Measurements from ENCODE around the gene DPH3. TPM values are rescaled to one million over a fixed set of nuclear protein-coding genes. Genes with fewer than 3 reads are reported as not detected.

Gene DPH3
- total RNA-seq, 1 experiment from 2014 or later = 25.0 TPM

- Histone ChIP-seq H3K4me1 (replicated peaks) (peaks cover 27% of the 10 kb centered on the region), H3K4me3 (no peak overlapping the region), H3K9me3 (replicated peaks) (no peaks in the 10 kb centered on the region; the same call in 1 of the 2 replicates), H3K27me3 (replicated peaks) (no peaks in the 10 kb centered on the region), H3K36me3 (no peaks in the 10 kb centered on the region), H3K27ac (no peak overlapping the region)
- DNase-seq (ENCODE audit: low read depth in 1 of 2, low spot score in 2 of 2) = no peak
These were observed 19.1 kb downstream of the DPH3 start for GRCh38 chr3:16245609-16246008.

- no peaks in the 10 kb centered on the region for H3K36me3 ChIP-seq
- no peak overlapping the region for H3K4me3 ChIP-seq
- H3K9me3 ChIP-seq (replicated peaks) = no peaks in the 10 kb centered on the region; the same call in 1 of the 2 replicates
- no peaks in the 10 kb centered on the region for H3K27me3 ChIP-seq (replicated peaks)
- peak overlapping the region; percentile 64 for H3K27ac ChIP-seq
- peak; percentile 53 to 59 for DNase-seq (ENCODE audit: low read depth in 1 of 2, low spot score in 2 of 2)
- H3K4me1 ChIP-seq (replicated peaks) = peaks cover 44% of the 10 kb centered on the region
These were observed 20.8 kb downstream of the DPH3 start for GRCh38 chr3:16243706-16244490.

- Histone ChIP-seq H3K9me3 (replicated peaks) (no peaks in the 10 kb centered on the region; the same call in 1 of the 2 replicates), H3K27ac (no peak overlapping the region)
- no peak for DNase-seq (ENCODE audit: low read depth in 1 of 2, low spot score in 2 of 2)
These were observed 22.6 kb downstream of the DPH3 start for GRCh38 chr3:16242177-16242576.

GRCh38 chr3:16241225-16241624 is 23.5 kb downstream of the DPH3 start:
- Histone ChIP-seq H3K4me3 (no peak overlapping the region), H3K36me3 (no peaks in the 10 kb centered on the region), H3K27ac (no peak overlapping the region), H3K4me1 (replicated peaks) (peaks cover 33% of the 10 kb centered on the region), H3K9me3 (replicated peaks) (no peaks in the 10 kb centered on the region; the same call in 1 of the 2 replicates), H3K27me3 (replicated peaks) (no peaks in the 10 kb centered on the region)
- DNase-seq (ENCODE audit: low read depth in 1 of 2, low spot score in 2 of 2) = no peak

More at GRCh38 chr3:16242177-16242576, 22.6 kb downstream of the DPH3 start:
- no peaks in the 10 kb centered on the region for H3K36me3 ChIP-seq
- H3K4me3 ChIP-seq = no peak overlapping the region
- H3K27me3 ChIP-seq (replicated peaks) = no peaks in the 10 kb centered on the region
- peaks cover 37% of the 10 kb centered on the region for H3K4me1 ChIP-seq (replicated peaks)

GRCh38 chr3:16240229-16241023 is 24.3 kb downstream of the DPH3 start:
- H3K27ac ChIP-seq = peak overlapping the region; percentile 63
- DNase-seq (ENCODE audit: low read depth in 1 of 2, low spot score in 2 of 2) = no peak
- H3K9me3 ChIP-seq (replicated peaks) = no peaks in the 10 kb centered on the region; the same call in 1 of the 2 replicates
- H3K36me3 ChIP-seq = no peaks in the 10 kb centered on the region
- H3K4me1 ChIP-seq (replicated peaks) = peaks cover 33% of the 10 kb centered on the region
- no peaks in the 10 kb centered on the region for H3K27me3 ChIP-seq (replicated peaks)
- no peak overlapping the region for H3K4me3 ChIP-seq

- H3K36me3 ChIP-seq = no peaks in the 10 kb centered on the region
- no peak overlapping the region for H3K4me3 ChIP-seq
- no peaks in the 10 kb centered on the region; the same call in 1 of the 2 replicates for H3K9me3 ChIP-seq (replicated peaks)
- no peaks in the 10 kb centered on the region for H3K27me3 ChIP-seq (replicated peaks)
- H3K4me1 ChIP-seq (replicated peaks) = peaks cover 33% of the 10 kb centered on the region
- peak overlapping the region; percentile 63 for H3K27ac ChIP-seq
- peak in 1 of 2 experiments; percentile 25 for DNase-seq (ENCODE audit: low read depth in 1 of 2, low spot score in 2 of 2)
These were observed 25.0 kb downstream of the DPH3 start for GRCh38 chr3:16239780-16240179.

- H3K36me3 ChIP-seq = no peaks in the 10 kb centered on the region
- DNase-seq (ENCODE audit: low read depth in 1 of 2, low spot score in 2 of 2) = no peak
- peak overlapping the region; percentile 63 for H3K27ac ChIP-seq
These were observed 25.5 kb downstream of the DPH3 start for GRCh38 chr3:16239086-16239770.

GRCh38 chr3:16236856-16237393 is 27.8 kb downstream of the DPH3 start:
- DNase-seq (ENCODE audit: low read depth in 1 of 2, low spot score in 2 of 2) = no peak

More at GRCh38 chr3:16239086-16239770, 25.5 kb downstream of the DPH3 start:
- Histone ChIP-seq H3K4me3 (no peak overlapping the region), H3K27me3 (replicated peaks) (no peaks in the 10 kb centered on the region), H3K4me1 (replicated peaks) (peaks cover 28% of the 10 kb centered on the region), H3K9me3 (replicated peaks) (no peaks in the 10 kb centered on the region; the same call in 1 of the 2 replicates)

GRCh38 chr3:16236030-16236639 is 28.6 kb downstream of the DPH3 start:
- no peak for DNase-seq (ENCODE audit: low read depth in 1 of 2, low spot score in 2 of 2)
- Histone ChIP-seq H3K27me3 (replicated peaks) (no peaks in the 10 kb centered on the region), H3K27ac (no peak overlapping the region), H3K36me3 (no peaks in the 10 kb centered on the region), H3K9me3 (replicated peaks) (no peaks in the 10 kb centered on the region), H3K4me3 (no peak overlapping the region), H3K4me1 (replicated peaks) (peaks cover 17% of the 10 kb centered on the region)

More at GRCh38 chr3:16236856-16237393, 27.8 kb downstream of the DPH3 start:
- Histone ChIP-seq H3K36me3 (no peaks in the 10 kb centered on the region), H3K9me3 (replicated peaks) (no peaks in the 10 kb centered on the region), H3K27me3 (replicated peaks) (no peaks in the 10 kb centered on the region), H3K4me3 (no peak overlapping the region), H3K4me1 (replicated peaks) (peaks cover 17% of the 10 kb centered on the region), H3K27ac (no peak overlapping the region)

- Histone ChIP-seq H3K9me3 (replicated peaks) (no peaks in the 10 kb centered on the region), H3K27ac (no peak overlapping the region), H3K4me1 (replicated peaks) (peaks cover 4% of the 10 kb centered on the region), H3K36me3 (no peaks in the 10 kb centered on the region), H3K27me3 (replicated peaks) (no peaks in the 10 kb centered on the region), H3K4me3 (no peak overlapping the region)
- DNase-seq (ENCODE audit: low read depth in 1 of 2, low spot score in 2 of 2) = no peak
These were observed 30.5 kb downstream of the DPH3 start for GRCh38 chr3:16234281-16234680.

GRCh38 chr3:16233806-16234205 is 30.9 kb downstream of the DPH3 start:
- H3K4me3 ChIP-seq = no peak overlapping the region
- no peak for DNase-seq (ENCODE audit: low read depth in 1 of 2, low spot score in 2 of 2)
- no peak overlapping the region for H3K27ac ChIP-seq
- H3K27me3 ChIP-seq (replicated peaks) = no peaks in the 10 kb centered on the region
- no peaks in the 10 kb centered on the region for H3K4me1 ChIP-seq (replicated peaks)
- H3K9me3 ChIP-seq (replicated peaks) = no peaks in the 10 kb centered on the region
- H3K36me3 ChIP-seq = no peaks in the 10 kb centered on the region

GRCh38 chr3:16231983-16232382 is 32.8 kb downstream of the DPH3 start:
- no peak overlapping the region for H3K27ac ChIP-seq
- H3K9me3 ChIP-seq (replicated peaks) = no peaks in the 10 kb centered on the region
- no peaks in the 10 kb centered on the region for H3K36me3 ChIP-seq
- DNase-seq (ENCODE audit: low read depth in 1 of 2, low spot score in 2 of 2) = no peak
- H3K4me1 ChIP-seq (replicated peaks) = no peaks in the 10 kb centered on the region
- no peaks in the 10 kb centered on the region for H3K27me3 ChIP-seq (replicated peaks)
- no peak overlapping the region for H3K4me3 ChIP-seq

GRCh38 chr3:16229681-16230080 is 35.1 kb downstream of the DPH3 start:
- no peaks in the 10 kb centered on the region for H3K9me3 ChIP-seq (replicated peaks)
- DNase-seq (ENCODE audit: low read depth in 1 of 2, low spot score in 2 of 2) = no peak
- no peak overlapping the region for H3K27ac ChIP-seq
- no peak overlapping the region for H3K4me3 ChIP-seq
- no peaks in the 10 kb centered on the region for H3K36me3 ChIP-seq
- no peaks in the 10 kb centered on the region for H3K4me1 ChIP-seq (replicated peaks)
- no peaks in the 10 kb centered on the region for H3K27me3 ChIP-seq (replicated peaks)
